NCI-H748 (cell line): Measurements from ENCODE around the gene MED13L.
A peak's percentile ranks its signal among the peaks of the same experiment; 100 is the strongest.

Experiments
- DNase-seq: peaks from one replicate; lab custom pipeline; 2025; ENCODE audit not compliant: unreplicated experiment; lab: John Stamatoyannopoulos, UW

Gene MED13L

DNA sequence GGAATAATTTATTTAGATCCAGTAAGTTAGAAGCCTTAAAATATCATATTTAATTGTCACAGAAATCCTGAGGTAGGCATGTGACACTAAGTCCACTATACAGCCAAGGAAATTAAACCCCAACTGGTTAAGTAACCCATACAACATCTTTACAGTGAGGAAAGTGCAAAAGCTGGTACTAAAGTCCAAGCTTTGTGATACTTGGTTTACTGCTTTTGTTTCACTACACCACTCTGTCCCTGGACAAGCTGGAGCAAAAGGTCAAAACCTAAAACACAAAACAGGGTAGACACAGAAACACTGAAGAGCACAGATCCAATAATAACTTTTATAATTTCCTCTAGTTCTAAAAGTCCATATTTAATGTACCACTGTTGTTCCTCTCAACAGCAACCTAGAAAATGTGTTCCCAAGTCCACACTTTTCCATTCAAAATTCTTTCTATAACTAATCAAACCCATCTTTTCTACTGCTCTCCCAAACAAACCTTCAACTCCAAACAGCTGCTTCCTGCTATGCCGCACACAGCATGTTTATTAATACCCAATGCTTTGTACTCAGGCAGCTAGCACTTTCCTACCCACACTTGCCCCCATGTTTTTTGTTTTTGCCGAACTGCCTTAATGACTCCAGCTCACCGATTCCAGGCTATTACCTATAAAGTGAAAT, 90.9 kb downstream of the MED13L start:
- peak; percentile 21 for DNase-seq

DNA sequence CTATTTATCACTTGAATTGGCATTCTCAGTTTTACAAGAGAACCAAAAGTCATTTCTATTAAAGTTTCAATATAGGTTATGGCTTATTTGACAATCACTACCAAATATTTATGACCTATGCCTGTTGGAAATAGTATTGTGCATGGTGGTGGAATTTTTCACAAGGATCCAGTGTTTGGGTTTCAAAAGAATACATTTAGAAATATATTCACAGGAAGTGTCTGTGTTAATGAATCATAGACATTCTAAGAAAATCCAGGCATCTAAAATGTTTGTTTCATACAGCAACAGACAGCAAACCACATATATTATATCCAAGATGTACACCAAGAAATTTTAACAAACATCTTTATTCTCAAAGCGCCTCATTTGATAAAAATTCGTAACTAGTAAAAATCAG, 92.7 kb downstream of the MED13L start:
- DNase-seq = no peak

DNA sequence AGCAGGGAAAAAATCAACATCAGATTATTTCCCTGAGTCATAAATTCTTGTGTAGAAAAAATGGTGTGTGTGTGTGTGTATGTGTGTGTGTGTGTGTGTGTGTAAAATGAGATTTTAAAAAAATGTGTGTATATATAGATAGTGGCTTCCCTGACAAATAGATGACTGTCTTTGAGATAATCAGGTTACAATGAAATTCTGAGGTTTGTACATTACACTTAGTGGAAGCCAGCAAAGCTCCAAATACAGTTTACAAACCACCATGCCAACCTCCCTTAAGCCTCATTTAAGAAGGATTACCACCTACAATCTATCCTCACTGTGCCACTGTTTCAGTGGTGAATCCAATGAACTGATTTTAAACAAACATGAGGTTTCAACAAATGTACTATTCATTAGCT, 93.8 kb downstream of the MED13L start:
- no peak for DNase-seq

DNA sequence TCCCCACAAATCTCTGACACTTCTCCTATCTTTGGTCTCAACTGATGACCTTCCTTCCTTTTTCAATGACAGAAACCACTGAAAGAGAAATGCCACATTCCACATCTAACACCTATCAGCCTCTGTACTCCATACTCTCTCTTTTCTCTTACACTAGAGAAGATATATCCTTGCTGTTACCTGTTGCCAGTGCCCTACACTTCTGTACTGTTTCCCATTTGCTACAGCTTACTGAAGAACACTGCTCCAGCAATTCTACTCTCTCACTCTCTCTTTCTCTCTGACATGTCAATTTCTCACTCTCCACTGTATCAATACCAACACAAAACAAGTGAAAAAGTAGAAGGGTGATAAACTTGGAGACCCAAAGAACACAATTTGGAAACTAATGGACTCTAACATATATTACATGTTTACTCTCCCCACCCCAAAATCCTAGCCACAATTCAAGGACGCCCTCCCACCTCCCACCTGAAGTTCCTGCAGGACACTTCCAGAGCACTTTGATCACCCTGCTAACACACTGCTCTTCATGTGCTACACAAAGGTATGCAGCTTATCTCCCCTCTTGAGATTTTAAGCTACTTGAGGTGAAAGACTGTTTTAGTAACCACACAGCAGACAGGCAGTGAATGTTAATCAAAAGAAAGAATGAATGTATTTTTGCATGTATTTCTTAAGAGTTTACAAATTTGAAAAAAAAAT, 95.0 kb downstream of the MED13L start:
- no peak for DNase-seq

DNA sequence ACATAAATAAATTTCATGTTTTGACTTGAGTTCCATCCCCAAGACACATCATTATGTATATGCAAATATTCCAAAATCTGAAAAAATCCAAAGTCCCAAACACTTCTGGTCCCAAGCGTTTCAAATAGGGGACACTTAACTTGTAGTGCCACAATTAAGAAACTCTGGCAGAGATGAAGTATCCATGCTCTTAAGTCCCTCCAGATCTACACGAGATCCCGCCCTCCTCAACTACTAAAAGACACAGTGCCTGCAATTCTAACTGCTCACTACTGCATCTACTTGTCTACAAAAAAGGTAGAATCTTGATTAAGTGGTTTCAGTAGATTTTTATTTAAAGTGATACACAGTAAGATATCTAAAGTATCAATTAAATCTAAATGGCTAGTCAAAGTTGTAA, 97.0 kb downstream of the MED13L start:
- no peak for DNase-seq

DNA sequence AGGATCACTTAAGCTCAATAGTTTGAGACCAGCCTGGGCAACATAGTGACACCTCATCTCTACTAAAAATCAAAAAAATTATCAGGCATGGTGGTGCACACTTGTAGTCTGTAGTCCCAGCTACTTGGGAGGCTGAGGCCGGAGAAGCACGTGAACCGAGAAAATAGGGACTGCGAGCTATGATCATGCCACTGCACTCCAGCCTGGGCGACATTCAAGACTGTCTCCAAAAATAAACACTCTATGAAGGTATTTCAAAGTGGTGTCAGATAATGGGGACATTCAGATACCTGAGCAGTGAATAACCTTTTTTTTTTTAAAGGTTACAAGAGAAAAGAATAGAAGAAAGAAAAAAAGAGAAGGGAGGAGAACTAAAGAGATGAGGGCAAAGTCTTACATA, 98.1 kb downstream of the MED13L start:
- DNase-seq = no peak

DNA sequence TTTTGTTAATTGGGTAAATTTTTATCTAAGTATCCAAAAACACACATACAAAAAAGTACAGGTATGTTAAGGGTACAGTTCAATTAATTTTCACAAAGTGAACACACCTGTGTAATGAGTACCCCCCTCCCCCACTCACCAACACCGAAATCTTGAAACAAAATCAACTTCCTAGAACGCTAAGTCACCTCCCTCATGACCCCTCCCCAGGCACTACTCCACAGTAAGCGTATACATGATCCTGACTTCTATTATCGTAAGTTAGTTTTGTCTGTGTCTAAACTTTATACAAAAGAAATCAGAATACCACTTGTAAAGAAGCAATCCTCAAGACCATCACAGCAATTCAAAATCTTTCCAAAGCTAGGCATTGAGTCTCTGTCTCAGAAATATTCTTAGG, 100.5 kb downstream of the MED13L start:
- no peak for DNase-seq

DNA sequence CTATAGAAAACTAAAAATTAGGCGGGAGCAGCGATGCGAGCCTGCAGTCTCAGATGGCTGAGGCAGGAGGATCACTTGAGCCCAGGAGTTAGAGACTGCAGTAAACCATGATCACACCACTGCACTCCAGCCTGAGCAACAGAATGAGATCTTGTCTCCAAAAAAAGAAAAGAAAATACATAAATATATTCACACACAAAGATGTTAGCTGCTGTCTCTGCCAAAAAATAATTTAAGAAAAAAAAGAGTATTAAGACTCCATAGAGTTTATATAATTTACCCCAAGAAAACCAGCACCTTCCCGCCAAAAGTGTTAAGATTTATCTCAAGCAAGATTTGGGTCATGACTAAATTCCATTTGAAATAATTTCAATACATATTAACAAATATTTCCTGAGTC, 102.6 kb downstream of the MED13L start:
- no peak for DNase-seq

DNA sequence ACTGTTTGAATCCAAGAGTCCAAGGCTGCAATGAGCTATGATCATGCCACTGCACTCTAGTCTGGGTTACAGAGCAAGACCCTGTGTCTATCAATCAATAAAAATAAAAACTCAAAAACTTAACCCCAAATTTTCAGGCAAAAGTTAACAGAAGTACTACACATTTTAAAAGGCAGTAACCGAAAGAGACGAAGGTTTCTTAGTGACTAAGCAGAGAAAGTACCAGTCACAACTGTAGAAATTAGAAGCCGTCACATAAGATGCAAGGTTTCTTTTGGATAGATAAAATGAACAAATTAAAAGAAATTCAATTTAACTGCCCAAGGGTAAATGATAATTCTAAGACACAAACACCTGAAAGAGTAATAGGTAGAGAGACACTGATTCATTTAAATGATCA, 103.5 kb downstream of the MED13L start:
- no peak for DNase-seq

DNA sequence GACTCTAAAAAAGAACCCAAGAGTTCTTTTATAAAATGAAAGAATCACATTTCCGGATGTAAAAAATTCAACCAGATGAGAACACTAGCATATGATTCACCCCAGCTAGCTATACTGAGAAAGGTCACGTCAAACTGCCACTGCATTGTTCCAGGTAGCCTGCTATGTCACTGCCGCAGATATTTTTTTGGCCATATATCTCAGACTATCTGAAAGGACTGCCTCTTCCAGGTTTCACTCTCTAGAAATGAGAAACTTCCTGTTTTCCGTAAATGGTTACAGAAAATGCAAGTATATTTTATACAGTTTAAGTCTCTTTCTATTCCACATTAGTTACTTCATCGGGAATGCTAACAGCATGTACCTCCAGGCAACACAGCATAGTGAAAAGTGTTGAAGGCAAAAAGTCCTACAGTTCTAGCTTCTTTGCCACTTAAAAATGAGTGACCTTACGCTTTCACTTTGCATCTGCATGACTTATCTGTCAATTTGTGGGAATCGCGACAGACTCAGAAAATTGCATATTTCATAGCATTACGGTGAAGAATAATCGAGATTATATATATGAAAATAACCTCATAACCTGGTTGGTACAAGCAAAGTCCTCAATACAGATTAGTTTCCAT, 105.2 kb downstream of the MED13L start:
- DNase-seq = no peak

DNA sequence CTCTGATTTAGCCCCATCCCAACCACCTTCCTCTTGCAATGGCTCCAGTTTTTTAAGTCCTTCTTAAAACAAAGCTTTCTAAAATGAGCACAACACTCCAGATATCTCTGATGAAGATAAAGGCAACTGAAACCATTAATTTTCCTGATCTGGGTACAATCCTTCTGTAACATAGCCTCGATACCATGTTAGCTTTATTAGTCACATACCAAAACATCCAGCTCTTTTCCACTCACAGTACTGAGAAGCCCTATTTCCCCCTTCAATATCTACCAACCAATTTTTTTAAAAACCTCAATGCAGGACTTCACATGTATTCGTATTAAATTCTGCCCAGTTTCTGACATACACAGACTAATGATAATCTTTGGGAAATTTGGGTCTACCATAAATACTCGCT, 105.9 kb downstream of the MED13L start:
- DNase-seq = no peak

DNA sequence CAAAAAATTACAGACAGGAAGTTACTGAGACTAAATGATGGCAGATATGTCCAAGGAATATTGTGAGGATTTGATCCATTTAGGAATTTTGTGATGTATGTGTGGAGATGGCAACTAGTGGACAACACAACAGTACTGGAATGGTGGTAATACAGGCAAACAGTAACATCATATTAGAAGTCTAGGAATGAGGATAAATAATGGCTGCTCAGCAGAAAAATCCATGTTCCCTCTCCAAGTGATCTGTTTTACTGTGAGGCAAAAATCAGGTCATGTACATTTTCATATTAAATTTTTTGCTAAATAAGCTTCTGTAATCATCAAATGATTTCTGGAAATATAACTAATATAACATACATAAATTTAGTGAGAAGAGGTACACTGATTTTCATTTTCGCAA, 108.4 kb downstream of the MED13L start:
- DNase-seq = no peak

DNA sequence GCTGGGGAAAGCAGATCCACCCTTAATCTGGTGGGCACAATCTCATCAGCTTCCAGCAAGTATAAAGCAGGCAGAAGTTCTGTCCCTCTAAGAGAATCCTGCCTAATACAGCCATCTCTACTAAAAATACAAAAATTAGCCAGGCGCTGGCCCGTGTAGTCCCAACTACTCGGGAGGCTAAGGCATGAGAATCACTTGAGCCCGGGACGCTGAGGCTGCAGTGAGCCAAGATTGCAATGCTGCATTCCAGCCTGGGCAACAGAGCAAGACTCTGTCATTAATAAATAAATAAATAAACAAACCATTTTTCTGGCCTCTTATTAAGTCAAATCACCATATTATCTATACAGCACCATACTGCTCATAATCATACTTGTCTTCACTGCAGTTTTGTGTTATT, 111.2 kb downstream of the MED13L start:
- DNase-seq = no peak

DNA sequence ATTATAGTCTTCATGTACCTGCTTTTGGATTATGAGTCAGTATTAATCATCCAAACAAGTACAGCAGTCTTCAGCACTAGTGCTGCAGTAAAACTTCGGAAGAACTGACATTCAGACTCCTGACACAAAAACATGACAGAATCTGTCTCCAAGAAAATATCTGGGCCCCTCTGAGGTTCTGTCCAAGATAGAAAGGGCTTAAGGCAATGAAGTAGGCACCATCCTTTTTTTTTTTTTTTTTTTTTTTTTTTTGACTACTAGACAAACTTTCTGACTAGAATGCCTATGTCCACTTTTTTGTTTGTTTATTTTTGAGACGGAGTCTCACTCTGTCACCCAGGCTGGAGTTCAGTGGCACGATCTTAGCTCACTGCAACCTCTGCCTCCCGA, 112.5 kb downstream of the MED13L start:
- no peak for DNase-seq

DNA sequence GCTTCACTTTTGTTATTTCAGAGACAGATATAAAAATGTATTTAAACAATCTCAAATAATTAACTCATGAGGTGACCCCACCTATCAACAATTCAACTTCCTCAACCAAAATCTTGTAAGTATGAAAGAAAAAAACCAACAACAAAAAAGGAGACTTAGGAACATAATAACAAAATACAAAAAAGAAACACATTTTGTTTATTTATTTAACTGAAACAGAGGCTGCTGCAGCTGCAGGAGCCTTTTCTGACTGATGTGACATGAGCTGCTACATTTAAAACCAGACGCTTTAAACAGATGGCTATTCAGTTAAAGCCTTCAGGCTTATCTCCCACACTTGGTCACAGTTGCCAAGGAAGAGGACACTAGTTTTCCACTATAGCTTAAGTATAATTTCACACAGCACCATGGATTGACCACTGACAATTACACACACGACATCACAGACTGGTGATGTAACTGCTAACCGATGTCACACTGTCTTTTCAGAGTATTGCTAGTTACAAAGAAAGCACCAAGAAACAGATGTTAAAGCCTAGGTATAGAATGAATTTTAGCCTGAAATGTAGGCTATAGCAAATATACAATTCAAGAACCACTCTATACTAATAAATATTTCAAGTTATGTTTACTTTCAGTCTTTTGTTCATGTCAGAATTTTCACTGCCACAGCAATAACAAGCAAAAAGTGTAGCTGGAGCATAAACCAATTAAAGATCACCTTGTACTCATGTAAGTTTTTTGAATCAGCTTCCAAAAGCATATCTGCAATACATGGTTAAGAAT, 113.0 kb downstream of the MED13L start:
- DNase-seq = no peak

DNA sequence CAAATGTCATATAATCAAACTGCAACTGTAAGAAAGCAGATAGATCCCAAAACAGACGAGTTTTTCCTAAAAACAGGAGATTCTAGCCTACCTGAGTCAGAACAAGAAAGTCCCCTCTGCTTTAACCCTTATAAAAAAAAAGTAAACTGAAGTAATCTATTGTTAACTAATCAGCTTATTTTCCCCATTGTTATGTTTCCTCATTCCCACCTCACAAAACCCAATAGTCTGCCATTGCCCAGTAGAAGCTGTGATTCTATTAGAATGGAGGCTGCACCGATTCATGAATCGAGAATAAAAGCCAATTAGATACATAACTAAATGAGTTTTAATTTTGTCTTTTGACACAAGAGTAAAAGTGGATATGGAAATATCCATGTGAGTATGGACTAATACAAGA, 115.4 kb downstream of the MED13L start:
- DNase-seq = no peak

DNA sequence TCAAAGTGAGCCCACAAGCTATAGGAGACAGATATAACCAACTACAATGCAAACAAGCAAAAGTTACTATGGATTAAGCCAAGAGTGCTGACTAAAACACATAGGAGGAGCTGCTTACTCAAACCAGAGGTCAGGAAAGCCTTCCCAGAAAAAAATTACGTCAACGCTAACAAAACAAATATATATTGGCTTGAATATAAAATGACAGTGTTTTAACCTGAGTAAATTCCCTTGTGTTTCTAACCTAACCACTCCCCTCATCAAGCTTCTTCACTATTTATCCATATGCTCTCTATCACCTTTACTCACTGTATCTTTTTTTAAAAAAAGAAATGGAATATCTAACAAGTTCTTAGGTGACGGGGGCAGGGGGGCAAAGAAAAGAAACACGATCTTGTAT, 115.9 kb downstream of the MED13L start:
- no peak for DNase-seq

DNA sequence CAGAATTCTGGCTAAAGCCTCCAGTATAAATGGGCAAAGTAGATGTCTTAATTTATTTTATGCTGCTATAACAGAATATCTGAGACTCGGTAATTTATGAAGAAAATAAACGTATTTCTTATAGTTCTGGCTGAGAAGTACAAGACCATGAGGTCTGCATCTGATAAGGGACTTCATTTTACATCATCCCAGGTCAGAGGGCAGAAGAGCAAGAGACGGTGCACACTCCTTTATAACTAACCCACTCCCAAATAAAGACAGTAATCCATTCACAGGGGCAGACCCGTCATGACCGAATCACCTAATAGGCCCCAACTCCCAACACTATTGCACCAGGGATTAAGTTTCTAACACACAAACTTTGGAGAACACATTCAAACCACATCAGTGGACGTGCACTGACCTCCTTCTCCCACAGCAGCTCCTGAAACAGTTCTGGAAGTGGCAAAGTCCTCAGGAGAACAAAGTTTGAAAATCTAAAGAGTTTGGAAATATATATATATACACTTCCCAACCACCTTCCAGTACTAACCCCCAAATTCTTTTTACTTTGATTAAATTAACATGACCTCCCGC, 116.5 kb downstream of the MED13L start:
- no peak for DNase-seq

DNA sequence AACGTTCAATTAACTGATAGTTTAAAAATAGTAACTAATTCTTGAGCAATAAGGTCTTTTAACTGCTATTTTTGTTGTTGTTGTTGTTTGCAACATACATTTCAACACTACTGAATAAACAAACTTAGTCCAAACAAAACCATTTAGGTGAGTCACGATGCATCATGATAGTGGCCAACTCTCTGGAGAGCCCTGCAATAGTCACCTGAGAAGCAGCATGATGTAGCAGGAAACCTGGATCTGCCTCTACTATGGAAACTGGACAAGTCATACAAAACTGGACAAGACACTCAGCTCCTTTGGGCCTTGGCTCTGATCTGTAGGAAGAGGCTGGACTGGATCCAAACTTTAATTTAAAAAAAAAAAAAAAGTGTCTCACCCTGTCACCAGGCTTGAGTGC, 117.3 kb downstream of the MED13L start:
- no peak for DNase-seq

DNA sequence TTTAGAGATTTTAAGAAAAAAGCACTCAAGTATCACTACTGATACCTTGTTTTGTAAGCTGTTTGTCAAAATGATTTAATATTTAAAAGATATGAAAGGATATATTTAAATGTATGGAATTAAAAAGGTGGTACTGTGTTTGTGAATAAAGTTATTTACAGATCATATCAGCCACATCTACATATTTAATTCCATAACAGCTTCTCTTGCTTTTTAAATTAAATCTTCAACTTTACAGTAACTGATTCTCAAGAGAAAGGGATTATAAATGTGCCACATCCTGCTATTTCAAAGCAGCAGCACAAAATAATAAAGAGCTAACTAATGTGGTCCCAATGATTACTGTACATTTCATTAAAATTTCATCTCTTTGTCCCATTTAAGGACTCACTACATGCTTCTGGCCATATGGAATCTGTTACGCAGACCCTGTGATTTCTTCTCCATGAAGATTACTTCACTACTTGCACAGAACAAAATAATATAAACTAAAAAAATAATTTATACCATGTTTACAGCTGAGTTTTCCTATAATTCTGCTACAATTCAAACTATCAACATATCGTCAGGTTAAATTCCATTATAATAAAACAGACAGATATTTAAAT, 117.8 kb downstream of the MED13L start:
- no peak for DNase-seq

DNA sequence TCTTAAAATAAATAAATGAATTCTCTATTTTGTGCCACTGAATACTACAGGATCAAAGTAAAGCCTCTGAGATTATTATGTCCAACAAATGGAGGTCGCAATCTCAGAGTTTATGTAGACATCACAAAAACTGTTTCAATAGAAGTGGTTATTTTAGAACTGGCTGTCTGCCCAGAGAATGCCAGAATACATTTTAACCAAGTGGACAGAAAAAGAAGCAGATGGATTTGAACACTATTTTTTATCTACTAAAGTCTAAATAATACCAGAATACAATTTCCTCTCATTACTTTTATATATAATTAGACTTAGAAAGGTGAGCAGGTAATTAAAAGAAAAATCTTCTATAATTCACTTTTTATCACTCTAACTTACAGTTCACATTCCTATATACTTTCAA, 118.3 kb downstream of the MED13L start:
- DNase-seq = peak; percentile 7
